HG03342 (cell line): Measurements from ENCODE around the gene BRMS1.
"Not testable (repeated sequence)": the region's sequence is repeated elsewhere in the genome, so short reads cannot be mapped to it uniquely, and the experiment has no call there.

ENCODE experiments used
- ATAC-seq: cut with Tn5 transposase; IDR thresholded peaks from one replicate; pipeline ENCODE4 v1.9.1; 2021; ENCODE audit warnings: mild to moderate bottlenecking, moderate library complexity; ENCODE audit not compliant: unreplicated experiment

The BRMS1 gene

DNA sequence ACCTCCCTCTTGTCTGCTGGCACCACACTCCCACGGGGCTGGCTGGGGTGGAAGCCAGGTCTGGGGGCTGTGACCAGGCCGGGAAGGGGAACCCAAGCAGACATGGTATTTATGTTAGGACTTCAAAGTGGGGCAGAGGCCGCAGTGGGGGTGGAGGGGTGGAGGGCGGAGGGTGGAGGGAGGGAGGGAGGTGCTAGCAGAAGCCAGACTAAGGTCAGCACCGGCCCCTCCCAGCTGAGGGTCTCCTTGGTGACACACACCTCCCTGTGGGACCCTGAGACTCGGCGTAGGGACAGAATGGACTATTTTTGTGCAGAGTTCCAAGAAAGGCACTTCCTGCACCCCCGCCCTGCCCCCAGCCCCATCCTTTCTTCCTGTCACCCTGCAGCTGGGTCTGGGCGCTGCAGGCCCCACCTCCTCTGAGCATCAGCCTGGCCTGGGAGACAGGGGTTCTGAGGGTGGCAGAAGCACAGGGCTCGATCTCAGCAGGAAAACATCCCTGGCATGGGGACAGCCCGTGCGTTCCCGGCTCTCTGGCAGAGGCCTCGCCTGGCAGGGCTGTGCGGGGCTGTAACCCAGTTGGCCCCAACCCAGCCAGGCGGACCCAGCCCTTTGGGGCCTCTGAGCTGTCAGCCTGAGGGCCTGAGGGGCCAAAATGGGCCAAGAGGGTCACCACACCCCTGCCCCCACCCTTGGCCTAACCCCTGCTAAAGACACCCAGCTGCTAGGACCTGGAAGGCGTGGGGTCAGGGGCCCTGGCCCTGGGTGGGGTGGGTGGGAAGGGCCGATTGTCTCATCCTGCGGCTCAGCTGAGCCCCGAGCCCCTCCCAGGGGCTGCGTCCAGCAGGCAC is 18.4 kb downstream of the BRMS1 start:
- no peak for ATAC-seq

DNA sequence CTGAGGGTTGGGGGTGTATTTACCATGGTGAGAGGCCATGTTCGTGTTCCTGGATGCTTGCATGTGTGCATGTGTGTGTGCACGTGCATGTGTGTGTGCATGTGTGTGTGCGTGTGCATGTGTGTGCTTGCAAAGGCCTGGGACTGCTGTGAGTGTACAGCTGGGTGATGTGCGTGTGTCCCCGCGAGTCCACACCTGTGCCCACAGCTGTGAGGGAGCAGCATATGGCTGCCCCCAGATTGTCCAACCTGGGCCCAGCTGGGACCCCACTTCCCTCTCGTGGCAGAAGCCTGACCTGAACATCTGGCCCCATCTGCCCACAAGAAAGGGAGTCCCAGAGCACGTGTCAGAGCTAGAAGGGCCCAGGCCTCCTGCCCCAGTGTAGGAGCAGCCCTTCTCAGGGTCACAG is 19.6 kb downstream of the BRMS1 start:
- ATAC-seq, result no peak

DNA sequence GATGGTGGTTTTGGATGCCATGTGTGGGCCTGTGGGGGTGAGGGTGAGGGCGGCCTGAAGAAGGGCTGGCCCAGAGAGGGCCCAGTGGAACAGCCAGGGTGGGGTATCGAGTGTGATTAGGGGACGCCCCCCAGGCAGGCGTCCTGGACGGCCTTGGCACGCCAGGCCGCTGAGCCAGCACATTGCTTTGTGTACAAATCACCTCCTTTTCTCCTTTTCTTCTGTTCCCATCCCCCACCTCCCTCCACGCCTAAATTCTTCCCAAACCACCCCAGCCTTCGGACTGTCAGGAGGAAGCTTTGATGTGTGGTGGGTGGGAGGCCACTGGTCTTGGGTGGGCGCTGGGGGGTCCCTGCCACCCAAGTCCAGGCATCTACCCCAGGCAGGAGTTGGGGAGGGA is 20.2 kb downstream of the BRMS1 start:
- ATAC-seq, result no peak

DNA sequence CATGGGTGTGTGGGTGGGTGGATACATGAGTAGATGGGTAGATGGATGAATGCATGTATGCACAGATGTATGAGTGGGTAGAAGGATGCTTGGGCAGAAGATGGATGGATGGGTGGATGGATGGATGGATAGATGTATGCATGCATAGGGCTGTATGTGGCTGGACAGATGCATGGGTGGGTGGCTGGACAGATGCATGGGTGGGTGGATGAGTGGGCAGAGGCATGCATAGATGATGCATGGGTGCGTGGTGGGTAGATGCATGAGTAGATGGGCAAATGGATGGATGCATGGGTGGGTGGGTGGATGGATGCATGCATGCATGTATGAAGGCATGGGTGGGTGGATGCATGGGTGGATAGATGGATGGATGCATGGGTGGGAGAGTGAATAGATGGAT is 21.2 kb downstream of the BRMS1 start:
- ATAC-seq, result no peak

DNA sequence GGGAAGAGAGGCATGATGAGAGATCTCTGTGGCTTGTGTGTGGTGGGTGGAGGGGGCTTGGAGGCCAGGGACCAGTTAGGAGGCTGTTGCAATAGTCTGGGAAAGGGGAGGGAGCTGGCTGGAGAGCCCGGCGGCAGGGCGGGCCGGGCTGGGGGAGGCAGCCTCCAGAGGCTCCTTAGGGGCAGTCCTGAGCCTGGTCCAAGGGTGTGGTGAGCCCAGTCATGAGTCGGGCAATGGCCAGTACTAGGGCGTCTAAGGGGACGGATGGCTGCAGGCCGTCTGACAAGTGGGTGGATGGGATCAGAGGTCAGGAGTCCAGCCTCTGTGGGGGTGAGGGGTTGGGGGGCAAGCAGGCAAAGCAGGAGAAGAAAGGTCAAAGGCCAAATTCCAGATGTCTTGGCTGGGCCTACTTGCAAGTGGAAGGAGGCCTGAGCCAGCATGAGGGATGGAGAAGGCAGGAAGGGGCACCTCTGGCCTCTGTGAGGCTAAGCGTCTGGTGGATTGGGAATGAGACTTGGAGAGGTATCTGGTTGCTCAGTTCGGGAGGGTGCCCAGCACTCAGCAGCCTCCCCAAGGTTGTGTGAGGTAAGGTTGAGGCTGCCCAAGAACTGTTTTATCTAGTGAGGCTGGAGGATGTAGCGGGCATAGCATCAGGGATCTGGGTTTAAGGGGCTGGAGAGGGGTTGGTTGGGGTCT is 22.0 kb downstream of the BRMS1 start:
- no peak for ATAC-seq

DNA sequence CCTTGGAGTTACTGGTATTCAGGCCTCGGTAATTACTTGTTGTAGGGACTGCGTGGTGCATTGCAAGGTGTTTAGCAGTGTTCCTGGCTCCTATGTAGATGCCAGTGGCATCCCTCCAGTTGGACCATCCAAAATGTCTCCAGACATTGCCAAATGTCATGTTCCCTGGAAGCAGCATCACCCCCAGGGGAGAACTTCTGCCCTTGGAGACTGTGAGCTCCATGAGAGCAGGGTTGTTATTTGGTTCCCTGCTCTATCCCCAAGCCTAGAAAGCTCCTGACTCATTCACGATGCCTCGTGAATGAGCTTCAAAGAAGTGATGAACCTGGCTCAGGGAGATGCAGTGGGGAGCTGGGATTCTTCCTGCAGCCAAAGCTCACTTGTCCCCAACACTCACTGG is 23.3 kb downstream of the BRMS1 start:
- no peak for ATAC-seq

DNA sequence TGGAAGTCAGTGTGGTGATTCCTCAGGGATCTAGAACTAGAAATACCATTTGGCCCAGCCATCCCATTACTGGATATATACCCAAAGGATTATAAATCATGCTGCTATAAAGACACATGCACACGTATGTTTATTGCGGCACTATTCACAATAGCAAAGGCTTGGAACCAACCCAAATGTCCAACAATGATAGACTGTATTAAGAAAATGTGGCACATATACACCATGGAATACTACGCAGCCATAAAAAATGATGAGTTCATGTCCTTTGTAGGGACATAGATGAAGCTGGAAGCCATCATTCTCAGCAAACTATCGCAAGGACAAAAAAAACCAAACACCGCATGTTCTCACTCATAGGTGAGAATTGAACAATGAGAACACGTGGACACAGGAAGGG is 24.2 kb downstream of the BRMS1 start:
- not testable (repeated sequence) for ATAC-seq

DNA sequence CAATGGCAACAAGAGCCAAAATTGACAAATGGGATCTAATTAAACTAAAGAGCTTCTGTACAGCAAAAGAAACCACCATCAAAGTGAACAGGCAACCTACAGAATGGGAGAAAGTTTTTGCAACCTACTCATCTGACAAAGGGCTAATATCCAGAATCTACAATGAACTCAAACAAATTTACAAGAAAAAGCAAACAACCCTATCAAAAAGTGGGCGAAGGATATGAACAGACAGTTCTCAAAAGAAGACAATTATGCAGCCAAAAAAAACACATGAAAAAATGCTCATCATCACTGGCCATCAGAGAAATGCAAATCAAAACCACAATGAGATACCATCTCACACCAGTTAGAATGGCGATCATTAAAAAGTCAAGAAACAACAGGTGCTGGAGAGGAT is 24.6 kb downstream of the BRMS1 start:
- not testable (repeated sequence) for ATAC-seq

DNA sequence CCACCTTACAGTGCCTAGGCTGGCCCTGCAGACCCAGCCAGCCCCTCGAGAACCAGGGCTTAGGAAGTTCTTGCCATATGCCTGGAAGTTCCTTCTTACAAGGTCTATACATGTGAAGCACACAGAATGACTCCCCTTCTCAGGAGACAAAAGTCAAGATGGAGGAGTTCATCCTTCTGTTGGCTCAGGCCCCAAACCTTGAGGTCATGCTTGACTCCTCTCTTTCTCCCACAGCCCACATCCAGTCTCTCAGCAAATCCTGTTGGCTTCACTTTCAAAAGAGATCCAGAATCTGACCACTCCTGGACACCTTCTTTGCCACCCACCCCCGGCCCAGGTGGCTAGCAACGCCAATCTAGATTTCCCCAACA is 26.3 kb downstream of the BRMS1 start:
- ATAC-seq, result no peak

DNA sequence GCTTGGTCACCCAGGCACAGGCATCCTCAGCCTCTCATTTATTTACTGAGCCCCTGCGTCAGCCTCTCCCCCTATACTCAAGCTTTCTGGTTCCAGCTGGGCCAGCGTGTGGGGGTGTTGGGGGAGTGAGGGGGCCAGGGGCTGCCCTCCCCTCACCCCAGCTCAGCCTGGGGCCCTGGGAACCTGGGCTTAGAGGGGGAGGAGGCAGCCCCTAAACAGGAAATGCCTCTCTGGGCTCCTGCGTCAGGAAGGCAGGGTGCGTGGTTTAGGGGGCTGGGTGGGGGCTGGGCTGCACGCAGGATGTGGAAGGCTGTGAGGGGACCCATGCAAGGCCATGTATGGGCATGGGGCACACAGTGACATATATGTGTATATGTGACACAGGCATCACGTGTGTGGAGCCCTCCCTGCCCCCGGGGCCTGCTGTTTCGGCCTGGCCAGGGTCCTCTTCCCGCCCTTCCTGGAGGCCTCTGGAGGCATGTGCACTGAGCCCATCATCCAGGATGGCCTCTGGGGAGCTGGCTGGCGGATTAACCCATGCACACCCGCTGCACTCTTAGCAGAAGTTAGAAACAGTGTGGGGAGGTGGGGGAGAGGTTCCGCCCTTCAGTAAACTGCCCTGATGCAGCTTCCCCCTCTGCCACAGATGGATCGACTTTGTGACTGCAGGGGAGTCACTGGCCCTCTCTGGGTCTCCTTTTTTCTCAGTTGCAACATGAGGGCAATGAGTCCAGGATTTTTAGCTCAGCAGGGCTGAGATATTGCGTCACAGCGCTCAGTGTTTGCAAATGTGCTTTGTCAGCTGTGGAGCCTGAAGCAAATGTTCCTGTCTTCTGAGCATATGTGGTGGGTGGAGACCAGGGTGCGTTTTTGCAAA is 26.9 kb downstream of the BRMS1 start:
- no peak for ATAC-seq

DNA sequence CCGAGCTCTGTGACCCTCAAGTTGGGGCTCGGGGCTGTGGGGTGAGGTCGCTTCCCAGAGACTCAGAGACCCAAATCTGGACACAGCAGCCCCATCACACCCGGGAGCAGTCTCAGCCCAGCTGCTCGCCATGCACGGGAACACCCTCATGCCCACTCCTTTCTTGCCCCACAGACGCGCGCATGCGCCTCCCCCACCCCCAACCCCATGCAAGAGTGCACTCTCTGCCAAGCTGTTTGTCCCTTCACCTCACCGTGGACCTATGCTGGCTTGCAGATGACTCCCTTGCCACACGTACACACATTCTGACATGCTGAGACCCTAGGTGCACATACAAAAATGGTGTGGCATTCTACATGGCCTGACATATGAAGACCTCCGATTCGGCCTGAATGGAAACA is 27.6 kb downstream of the BRMS1 start:
- ATAC-seq, result no peak

DNA sequence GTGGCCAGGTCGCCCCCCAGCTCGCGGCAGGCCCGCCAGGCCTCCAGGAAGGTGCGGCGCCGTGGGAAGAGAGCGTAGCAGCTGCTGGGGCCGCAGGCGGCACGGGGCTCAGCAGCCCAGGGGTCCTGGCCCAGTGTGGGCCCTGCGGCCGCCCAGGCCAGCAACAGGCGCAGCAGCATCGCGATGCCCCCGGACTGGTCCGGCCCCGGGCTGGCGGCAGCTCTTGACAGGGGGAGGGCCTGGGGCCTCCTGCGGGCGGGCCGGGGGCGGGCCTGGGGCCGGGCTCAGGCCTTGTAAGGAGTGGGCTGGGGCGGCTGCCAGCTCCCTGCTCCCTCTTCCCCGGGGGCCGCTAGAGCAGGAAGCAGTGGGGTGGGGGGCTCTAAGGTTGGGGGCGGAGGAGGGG is 28.1 kb downstream of the BRMS1 start, which contains the start of gene CD248:
TSS of gene CD248 (minus strand) at position 196 of the 403 bp plus-strand sequence. CDS start at position 179, 17 bp downstream.
- ATAC-seq, result no peak

DNA sequence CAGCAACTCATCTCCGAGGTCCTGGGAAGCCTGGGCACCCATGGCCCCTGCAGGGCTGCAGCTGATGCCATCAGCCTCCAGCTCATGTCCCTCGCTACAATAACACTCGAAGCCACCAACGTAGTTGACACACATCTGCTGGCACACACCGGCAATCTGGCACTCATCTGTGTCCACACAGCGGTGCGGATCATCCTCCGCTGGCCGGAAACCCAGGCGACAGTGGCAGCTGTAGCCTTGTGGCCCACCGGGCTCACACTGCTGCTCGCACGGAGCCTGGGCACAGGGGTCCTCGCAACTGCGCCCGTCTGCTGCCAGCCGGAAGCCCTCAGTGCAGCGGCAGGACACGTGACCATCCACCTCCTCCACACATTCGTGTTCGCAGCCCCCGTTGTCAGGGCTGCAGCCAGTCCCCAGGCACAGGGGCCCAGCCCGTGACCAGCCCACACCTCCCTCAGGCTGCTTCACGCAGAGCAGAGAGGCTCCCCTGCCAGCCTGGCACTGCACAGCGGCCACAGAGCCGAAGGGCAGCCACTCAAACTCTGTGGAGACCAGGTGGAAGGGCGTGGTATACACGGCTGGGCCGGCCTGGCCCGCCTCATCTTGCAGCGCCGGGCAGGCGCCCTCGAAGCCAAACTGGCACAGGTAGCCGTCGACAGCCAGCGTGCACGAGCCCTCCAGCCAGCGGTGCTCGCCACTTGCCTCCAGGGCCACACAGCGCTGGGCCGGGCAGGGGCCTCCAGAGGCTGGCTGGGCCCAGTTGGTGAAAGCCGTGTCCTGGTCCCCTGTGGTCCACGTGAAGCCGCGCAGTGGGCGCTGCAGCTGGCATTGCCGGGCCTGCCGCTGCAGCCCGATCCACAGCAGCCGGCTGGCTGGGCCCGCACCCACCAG is 28.7 kb downstream of the BRMS1 start:
- ATAC-seq, result no peak

DNA sequence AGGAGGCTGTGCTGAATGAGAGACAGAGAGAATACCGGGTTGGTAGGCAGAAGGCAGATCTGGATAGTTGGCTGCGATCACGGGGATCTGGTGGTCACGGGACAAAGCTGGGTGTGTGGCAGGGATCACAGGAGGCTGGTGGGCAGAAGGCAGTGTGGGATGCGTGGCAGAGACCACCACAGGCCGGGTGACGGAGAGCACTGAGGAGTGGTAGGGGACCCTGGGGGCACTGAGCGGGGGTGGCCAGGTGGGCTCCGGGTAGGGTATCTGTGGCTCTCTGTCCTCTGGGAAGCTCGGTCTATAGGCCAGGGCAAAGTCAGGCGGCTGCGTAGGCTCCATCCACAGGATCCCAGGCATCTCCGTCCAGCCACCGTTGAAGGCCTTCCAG is 29.4 kb downstream of the BRMS1 start:
- ATAC-seq, result no peak

DNA sequence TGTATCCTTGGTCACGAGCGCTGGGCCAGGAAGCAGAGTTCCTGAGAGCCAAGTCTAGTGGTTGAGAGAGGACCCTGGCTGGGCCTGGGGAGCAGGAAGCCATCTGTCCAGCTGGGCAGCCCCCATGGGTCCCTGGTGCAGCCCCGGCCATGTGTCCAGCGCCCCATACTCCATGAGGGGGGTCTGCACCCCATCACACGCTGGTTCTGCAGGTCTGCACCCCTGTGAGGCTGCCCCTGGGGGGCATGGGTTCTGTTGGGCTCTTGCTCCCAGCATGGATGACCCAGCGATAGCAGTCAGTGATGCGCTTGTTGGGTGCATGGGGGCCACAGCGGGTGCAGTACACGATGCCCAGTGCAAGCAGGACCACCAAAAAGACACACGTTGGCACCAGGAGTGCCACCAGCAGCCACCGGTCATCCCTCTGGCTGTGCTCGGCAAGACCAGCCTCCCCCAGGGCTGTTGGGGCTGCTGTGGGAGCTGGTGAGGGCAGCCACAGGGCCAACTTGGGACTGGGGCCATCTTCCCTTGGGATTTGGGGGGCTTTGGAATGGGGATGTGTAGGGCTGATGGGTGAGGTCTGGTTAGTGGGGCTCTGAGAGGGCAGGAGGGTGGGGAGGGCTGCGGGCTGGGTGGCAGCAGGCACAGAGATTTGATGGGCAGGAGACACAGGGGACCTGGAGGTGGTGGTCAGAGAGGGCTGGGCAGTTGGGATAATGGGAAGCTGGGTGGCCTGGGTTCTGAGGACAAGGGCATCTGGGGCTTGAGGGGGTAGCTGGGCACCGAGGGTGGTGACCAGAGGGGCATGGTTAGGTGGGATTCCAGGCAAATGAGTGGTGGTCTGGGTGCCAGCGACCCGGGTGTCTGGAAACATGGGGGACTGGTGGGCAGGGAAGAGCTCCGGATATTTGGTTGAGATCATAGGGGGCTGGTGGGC is 30.1 kb downstream of the BRMS1 start:
- ATAC-seq, result no peak

DNA sequence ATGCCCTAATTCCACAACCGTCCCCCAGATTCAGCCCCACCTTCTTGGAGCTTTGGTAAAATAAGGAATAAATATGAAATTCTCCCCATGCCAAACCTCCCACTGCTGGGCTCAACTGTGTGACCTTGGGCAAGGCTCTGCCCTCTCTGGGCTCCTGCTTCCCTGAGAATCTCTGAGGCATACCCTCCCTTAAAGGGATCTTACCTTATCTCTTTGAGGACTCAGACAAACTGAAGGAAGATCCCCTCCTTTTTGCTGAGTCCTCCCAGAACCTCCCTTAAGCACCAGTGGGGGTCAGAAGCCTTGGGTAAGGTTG is 30.8 kb downstream of the BRMS1 start:
- no peak for ATAC-seq

DNA sequence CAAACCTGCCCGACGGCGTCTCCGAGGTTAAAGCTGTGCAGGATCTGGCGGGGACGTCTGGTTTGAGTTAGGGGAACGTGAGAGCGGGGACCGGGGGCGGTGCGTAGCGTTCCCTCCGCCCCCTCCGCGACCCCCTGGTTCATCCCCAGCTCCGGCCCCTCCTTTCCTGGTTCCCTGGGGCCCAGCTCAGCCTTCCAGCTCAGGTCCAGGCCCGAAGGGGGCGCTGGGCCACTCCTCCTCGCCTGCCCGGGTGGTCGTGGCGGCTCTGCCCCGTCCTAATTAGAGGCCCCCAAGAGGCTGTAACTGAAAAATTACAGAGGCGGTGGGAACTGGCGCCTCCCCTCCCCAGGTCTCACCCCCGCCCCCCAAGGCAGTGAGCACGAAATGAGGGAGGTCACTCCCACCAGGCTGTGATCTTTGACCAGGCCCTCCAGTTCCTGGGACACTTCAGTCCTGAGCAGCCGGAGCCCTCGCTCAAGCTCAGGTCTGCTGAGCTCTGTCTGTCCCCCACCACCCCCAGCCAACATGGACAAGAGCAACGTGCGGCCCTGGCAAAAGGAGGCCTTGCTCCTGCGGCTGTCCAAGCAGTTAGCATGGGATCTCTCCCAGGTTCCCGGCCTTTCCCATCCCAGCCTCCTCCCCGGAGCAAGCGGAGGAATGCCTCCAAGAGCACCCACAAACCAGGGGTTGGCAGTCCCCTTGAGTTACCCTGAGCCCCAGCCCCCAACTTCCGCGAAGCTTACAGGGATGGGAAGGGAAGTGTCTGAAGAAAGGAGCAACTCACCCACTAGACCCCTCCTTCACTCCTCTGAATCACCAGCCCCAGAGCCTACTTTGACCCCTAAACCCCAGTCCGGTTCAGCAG is 31.4 kb downstream of the BRMS1 start:
- no peak for ATAC-seq

DNA sequence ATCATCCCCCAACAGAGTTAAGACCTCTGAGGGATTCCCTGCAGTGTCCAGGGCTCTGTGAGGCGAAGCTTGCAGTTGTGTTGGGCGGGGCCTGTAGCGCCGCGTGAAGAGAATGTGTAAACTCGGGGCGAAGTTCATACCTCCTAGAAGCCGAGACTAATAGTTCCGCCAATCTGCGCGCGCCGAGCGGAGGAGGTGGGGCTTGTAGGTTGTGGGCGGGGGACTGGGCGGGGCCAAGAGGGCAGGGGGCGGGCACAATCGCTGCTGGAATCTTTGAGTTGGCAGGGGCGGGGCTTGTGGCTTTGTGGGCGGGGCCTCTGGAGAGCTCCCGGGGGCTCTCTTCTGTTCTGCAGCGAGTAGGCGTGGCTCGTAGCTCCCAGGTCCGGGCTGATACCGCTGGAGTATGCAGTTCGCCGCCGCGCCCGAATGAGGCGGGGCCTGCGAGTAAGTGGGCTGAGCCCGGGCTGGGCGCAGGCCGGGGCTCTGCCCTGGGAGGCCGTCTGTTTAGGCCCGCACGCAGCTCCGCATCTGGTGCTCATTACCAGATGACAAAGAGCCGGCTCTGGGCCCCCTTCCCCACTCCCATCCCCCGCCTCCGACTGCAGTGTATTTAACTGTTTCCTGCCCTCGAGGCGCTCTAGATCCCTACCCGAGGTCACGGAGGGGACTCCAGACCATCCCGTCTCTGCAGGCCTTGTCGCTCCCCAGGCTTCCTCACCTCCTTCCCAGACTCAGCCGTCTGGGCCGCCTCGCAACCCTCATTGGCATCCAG is 32.2 kb downstream of the BRMS1 start:
- ATAC-seq, result peak; percentile 72
